ENCODE data around the gene PATJ. TPM values are rescaled to one million over a fixed set of nuclear protein-coding genes. Genes with fewer than 3 reads are reported as not detected.

Gene PATJ
- total RNA-seq, 1 experiment from 2014 or later: 48.8 TPM

DNA sequence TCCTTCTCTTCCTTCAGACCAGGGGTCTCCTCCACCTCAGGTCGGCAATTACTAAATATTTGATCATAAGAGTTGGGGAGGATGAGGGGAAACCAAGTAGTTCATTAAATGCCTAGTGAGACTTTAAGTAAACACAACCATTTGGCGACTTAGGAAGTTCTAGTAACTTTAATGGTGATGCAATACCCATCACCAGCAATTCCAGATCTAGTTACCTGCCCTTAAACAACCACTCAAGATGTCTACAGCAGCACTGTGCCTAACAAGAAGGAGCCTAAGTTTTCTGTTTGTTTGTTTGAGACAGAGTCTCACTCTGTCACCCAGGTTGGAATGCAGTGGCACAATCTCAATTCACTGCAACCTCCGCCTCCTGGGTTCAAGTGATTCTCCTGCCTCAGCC is 395.7 kb downstream of the PATJ start:
- DNase-seq (ENCODE audit: low read depth, low spot score) (no peak), ATAC-seq (no peak)
- Histone ChIP-seq H4K20me1 (ENCODE audit: insufficient read depth) (no peaks in the 10 kb centered on the region), H3K27ac (ENCODE audit: low read depth, low read length) (no peak overlapping the region), H3K27me3 (ENCODE audit: insufficient read depth, low read length) (no peaks in the 10 kb centered on the region), H3K4me3 (replicated peaks in 1 of 2; ENCODE audit: low read depth in 1 of 2, low read length in 2 of 2) (no peak overlapping the region), H3K4me2 (ENCODE audit: low read length) (no peak overlapping the region), H3K36me3 (ENCODE audit: control insufficient read depth in 1 of 2, insufficient read depth in 2 of 2, low read length in 2 of 2) (no peaks in the 10 kb centered on the region), H3K9me3 (ENCODE audit: control insufficient read depth in 1 of 2, insufficient read depth in 1 of 2, low read depth in 1 of 2, low read length in 2 of 2) (no peaks in the 10 kb centered on the region), H2AFZ (ENCODE audit: low read depth, low read length, poor library complexity, severe bottlenecking) (no peak overlapping the region), H3K9ac (ENCODE audit: low read length) (no peak overlapping the region), H3K9me2 (ENCODE audit: insufficient read depth) (no peaks in the 10 kb centered on the region), H3K4me1 (ENCODE audit: control insufficient read depth in 1 of 2, insufficient read depth in 2 of 2, low read length in 2 of 2) (peaks cover 0 to 12% of the 10 kb centered on the region in 2 experiments; a peak in 1 of 4 replicates), H3K79me2 (ENCODE audit: insufficient read depth, low read length) (no peaks in the 10 kb centered on the region)
- ChIA-PET CTCF (no interaction called here), RAD21 (ENCODE audit: low non-redundant PET in 1 of 2, low total read pairs in 2 of 2, uncharacterized antibody in 2 of 2, unreplicated experiment in 2 of 2) (no interaction called here), POLR2A (no interaction called here)
- intact Hi-C loops (cut with micrococcal nuclease): no loop called here
- no TSS peak for BruUV-seq (replicated peaks)
- TF ChIP-seq SRF (IDR thresholded peaks at IDR 0.05; ENCODE audit: low read depth) (no peak), POLR2AphosphoS5 (IDR thresholded peaks at IDR 0.05; ENCODE audit: low read depth, low read length) (no peak), TCF7L2 (IDR thresholded peaks at IDR 0.05; ENCODE audit: borderline replicate concordance, extremely low read depth, insufficient read depth, insufficient read length) (no peak), EZH2phosphoT487 (IDR thresholded peaks at IDR 0.05; ENCODE audit: borderline replicate concordance) (no peak), RAD21 (IDR thresholded peaks at IDR 0.05; ENCODE audit: low read depth) (no peak), CBX3 (IDR thresholded peaks at IDR 0.05; ENCODE audit: low read depth) (no peak), FOSL1 (IDR thresholded peaks at IDR 0.05; ENCODE audit: low read depth) (no peak), ZNF274 (IDR thresholded peaks at IDR 0.05; ENCODE audit: low read depth, low read length) (no peak), YY1 (IDR thresholded peaks at IDR 0.05; ENCODE audit: extremely low read depth, insufficient replicate concordance, low read depth, low read length) (no peak), SIN3A (IDR thresholded peaks at IDR 0.05; ENCODE audit: low read depth) (no peak), ZFX (IDR thresholded peaks at IDR 0.05) (no peak)
- TF ChIP-seq, protein P1, sequence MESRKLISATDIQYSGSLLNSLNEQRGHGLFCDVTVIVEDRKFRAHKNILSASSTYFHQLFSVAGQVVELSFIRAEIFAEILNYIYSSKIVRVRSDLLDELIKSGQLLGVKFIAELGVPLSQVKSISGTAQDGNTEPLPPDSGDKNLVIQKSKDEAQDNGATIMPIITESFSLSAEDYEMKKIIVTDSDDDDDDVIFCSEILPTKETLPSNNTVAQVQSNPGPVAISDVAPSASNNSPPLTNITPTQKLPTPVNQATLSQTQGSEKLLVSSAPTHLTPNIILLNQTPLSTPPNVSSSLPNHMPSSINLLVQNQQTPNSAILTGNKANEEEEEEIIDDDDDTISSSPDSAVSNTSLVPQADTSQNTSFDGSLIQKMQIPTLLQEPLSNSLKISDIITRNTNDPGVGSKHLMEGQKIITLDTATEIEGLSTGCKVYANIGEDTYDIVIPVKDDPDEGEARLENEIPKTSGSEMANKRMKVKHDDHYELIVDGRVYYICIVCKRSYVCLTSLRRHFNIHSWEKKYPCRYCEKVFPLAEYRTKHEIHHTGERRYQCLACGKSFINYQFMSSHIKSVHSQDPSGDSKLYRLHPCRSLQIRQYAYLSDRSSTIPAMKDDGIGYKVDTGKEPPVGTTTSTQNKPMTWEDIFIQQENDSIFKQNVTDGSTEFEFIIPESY (IDR thresholded peaks at IDR 0.05; ENCODE audit: extremely low read depth, insufficient replicate concordance, low read length): no peak
- TF ChIP-seq, protein P2, sequence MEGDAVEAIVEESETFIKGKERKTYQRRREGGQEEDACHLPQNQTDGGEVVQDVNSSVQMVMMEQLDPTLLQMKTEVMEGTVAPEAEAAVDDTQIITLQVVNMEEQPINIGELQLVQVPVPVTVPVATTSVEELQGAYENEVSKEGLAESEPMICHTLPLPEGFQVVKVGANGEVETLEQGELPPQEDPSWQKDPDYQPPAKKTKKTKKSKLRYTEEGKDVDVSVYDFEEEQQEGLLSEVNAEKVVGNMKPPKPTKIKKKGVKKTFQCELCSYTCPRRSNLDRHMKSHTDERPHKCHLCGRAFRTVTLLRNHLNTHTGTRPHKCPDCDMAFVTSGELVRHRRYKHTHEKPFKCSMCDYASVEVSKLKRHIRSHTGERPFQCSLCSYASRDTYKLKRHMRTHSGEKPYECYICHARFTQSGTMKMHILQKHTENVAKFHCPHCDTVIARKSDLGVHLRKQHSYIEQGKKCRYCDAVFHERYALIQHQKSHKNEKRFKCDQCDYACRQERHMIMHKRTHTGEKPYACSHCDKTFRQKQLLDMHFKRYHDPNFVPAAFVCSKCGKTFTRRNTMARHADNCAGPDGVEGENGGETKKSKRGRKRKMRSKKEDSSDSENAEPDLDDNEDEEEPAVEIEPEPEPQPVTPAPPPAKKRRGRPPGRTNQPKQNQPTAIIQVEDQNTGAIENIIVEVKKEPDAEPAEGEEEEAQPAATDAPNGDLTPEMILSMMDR (IDR thresholded peaks at IDR 0.05 in 2 of 3, conservative IDR thresholded peaks at IDR 0.05 in 1 of 3; ENCODE audit: borderline replicate concordance in 1 of 3, insufficient read depth in 1 of 3, low read depth in 2 of 3, low read length in 2 of 3): no peak
